ENCODE results near the gene DRICH1. TPM values are rescaled to one million over a fixed set of nuclear protein-coding genes. Genes with fewer than 3 reads are reported as not detected.

Gene DRICH1
- polyA plus RNA-seq, 3 donors: 1.7 TPM; not detected in 2

DNA sequence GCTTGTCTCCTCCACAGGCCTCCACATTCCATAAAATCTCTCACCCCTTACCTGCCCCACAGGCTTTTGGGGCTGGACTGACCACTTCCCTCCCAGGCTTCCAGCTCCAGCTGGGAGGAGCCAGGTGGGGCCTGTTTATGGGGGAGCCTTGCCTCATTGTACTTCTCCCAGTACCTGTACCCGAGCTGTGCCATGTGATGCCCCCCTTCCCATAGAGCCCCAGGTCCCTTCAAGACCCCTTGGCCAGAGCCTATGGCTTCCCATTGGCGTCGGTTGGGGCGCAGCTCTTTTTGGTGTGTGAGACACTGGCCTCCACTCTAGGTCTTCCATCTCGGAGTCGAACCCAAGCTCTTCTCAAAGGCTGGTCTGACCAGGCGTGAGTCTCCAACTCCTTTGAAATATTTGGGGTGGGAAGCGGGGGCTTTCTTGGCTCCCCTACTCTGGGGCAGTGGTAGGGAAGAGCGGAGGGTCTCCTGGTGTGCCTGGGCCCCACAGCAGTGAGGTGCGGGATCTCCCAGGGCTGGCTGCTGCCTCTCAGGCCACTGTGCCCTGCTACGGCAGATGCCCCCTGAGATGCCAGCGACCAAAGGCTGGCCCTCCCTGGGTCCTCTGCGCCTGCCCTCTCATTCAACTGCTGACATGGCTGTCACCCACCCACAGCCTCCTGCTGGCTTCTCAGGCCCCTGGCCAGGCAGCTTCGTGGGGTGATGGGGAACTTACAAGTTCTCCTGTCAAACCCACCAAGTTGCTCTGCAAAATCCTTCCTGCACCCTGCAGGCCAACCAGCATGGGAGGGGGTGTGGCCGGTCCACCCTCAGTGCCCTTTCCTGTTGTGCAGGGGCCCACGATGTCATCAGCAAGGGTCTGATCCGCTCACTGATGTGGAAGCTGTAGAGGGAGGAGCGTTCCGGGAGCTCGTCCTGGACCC lies 25.7 kb downstream of the DRICH1 start:
- H3K4me1 ChIP-seq (ENCODE audit: control insufficient read depth in 1 of 2, insufficient read depth in 2 of 2, low read length in 2 of 2): no peaks in the 10 kb centered on the region
- Mint-ChIP-seq H3K9me3 (no peaks in the 10 kb centered on the region), H3K27ac (peak overlapping the region in 2 of 7 donors; percentile 35), H3K4me3 (no peak overlapping the region), H3K27me3 (ENCODE audit: low read depth in 3 of 3) (peaks cover 0 to 2% (median 0%) of the 10 kb centered on the region in 3 donors), H3K4me1 (no peaks in the 10 kb centered on the region), H3K36me3 (peaks cover 0 to 3% of the 10 kb centered on the region in 2 donors)
- H3K4me2 ChIP-seq (replicated peaks; ENCODE audit: extremely low read depth, low read length, poor library complexity, severe bottlenecking): no peak overlapping the region
- no peak overlapping the region for H3K4me3 ChIP-seq (replicated peaks in 1 of 3; ENCODE audit: low read depth in 2 of 3, low read length in 3 of 3)
- no peaks in the 10 kb centered on the region for H3K79me2 ChIP-seq (ENCODE audit: insufficient read depth, low read length)
- no peaks in the 10 kb centered on the region for H3K36me3 ChIP-seq (replicated peaks in 1 of 2; ENCODE audit: control insufficient read depth in 1 of 2, insufficient read depth in 2 of 2, low read length in 2 of 2)
- no peaks in the 10 kb centered on the region for H3K27me3 ChIP-seq (ENCODE audit: control insufficient read depth in 2 of 2, insufficient read depth in 2 of 2, low read length in 2 of 2)
- H4K20me1 ChIP-seq (ENCODE audit: insufficient read depth, low read length): no peaks in the 10 kb centered on the region
- no peak overlapping the region for H3K27ac ChIP-seq (ENCODE audit: low read depth in 1 of 2, low read length in 2 of 2)
- no peak overlapping the region for H2AFZ ChIP-seq (ENCODE audit: insufficient read depth, low read depth, low read length, poor library complexity, severe bottlenecking)
- no peak for DNase-seq
- H3K9me3 ChIP-seq (replicated peaks in 1 of 2; ENCODE audit: control insufficient read depth in 1 of 2, insufficient read depth in 1 of 2, low read length in 2 of 2): no peaks in the 10 kb centered on the region
- intact Hi-C loops (cut with micrococcal nuclease): no loop called here
- no peak overlapping the region for H3K9ac ChIP-seq (ENCODE audit: insufficient read depth, low read length, poor library complexity, severe bottlenecking)
- TF ChIP-seq, protein P1, sequence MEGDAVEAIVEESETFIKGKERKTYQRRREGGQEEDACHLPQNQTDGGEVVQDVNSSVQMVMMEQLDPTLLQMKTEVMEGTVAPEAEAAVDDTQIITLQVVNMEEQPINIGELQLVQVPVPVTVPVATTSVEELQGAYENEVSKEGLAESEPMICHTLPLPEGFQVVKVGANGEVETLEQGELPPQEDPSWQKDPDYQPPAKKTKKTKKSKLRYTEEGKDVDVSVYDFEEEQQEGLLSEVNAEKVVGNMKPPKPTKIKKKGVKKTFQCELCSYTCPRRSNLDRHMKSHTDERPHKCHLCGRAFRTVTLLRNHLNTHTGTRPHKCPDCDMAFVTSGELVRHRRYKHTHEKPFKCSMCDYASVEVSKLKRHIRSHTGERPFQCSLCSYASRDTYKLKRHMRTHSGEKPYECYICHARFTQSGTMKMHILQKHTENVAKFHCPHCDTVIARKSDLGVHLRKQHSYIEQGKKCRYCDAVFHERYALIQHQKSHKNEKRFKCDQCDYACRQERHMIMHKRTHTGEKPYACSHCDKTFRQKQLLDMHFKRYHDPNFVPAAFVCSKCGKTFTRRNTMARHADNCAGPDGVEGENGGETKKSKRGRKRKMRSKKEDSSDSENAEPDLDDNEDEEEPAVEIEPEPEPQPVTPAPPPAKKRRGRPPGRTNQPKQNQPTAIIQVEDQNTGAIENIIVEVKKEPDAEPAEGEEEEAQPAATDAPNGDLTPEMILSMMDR (IDR thresholded peaks at IDR 0.05): no peak
- 88% methylated on average over 16 of the region's 20 CpGs for WGBS (ENCODE audit: insufficient coverage)

- Mint-ChIP-seq H3K4me3 (no peak overlapping the region), H3K27me3 (ENCODE audit: low read depth in 3 of 3) (peaks cover 0 to 2% (median 0%) of the 10 kb centered on the region in 3 donors), H3K27ac (peak overlapping the region in 1 of 7 donors; percentile 51), H3K4me1 (no peaks in the 10 kb centered on the region), H3K36me3 (no peaks in the 10 kb centered on the region), H3K9me3 (peaks cover 0 to 1% (median 0%) of the 10 kb centered on the region in 7 donors)
- TF ChIP-seq, protein P1 (IDR thresholded peaks at IDR 0.05): no peak
- Histone ChIP-seq H3K4me2 (replicated peaks; ENCODE audit: extremely low read depth, low read length, poor library complexity, severe bottlenecking) (no peak overlapping the region), H3K36me3 (replicated peaks in 1 of 2; ENCODE audit: control insufficient read depth in 1 of 2, insufficient read depth in 2 of 2, low read length in 2 of 2) (no peaks in the 10 kb centered on the region), H4K20me1 (ENCODE audit: insufficient read depth, low read length) (no peaks in the 10 kb centered on the region), H3K9ac (ENCODE audit: insufficient read depth, low read length, poor library complexity, severe bottlenecking) (no peak overlapping the region), H2AFZ (ENCODE audit: insufficient read depth, low read depth, low read length, poor library complexity, severe bottlenecking) (no peak overlapping the region), H3K4me3 (replicated peaks in 1 of 3; ENCODE audit: low read depth in 2 of 3, low read length in 3 of 3) (no peak overlapping the region), H3K27ac (ENCODE audit: low read depth in 1 of 2, low read length in 2 of 2) (no peak overlapping the region), H3K27me3 (ENCODE audit: control insufficient read depth in 2 of 2, insufficient read depth in 2 of 2, low read length in 2 of 2) (no peaks in the 10 kb centered on the region), H3K9me3 (replicated peaks in 1 of 2; ENCODE audit: control insufficient read depth in 1 of 2, insufficient read depth in 1 of 2, low read length in 2 of 2) (no peaks in the 10 kb centered on the region), H3K4me1 (ENCODE audit: control insufficient read depth in 1 of 2, insufficient read depth in 2 of 2, low read length in 2 of 2) (no peaks in the 10 kb centered on the region), H3K79me2 (ENCODE audit: insufficient read depth, low read length) (no peaks in the 10 kb centered on the region)
- intact Hi-C loops (cut with micrococcal nuclease): no loop called here
- no peak for DNase-seq
- WGBS (ENCODE audit: insufficient coverage): 95% methylated on average over 4 of the region's 8 CpGs
Observed at GRCh38 chr22:23604939-23605712, 27.0 kb downstream of the DRICH1 start.

Measured in CD14-positive monocyte (primary cell).